Astrocyte (in vitro differentiated cells and primary cell): Measurements from ENCODE around the gene MYO1C. TPM values are rescaled to one million over a fixed set of nuclear protein-coding genes. Genes with fewer than 3 reads are reported as not detected.

ENCODE experiments used
- DNase-seq: peaks from one replicate; pipeline ENCODE4 v3.0.0-alpha.2; 2010; ENCODE audit warnings: low read depth
- FAIRE-seq: peaks from 2 replicates; lab custom pipeline; 2011; peaks lifted over from hg19 to GRCh38; lab: Jason Lieb, UNC
- H2AFZ ChIP-seq: 2 replicates; pipeline ENCODE4 v1.6.0; 2012; ENCODE audit warnings: low read depth, low read length, inconsistent platforms
- H3K27ac ChIP-seq: 2 replicates; pipeline ENCODE4 v1.5.1; 2011; ENCODE audit warnings: low read depth, low read length, inconsistent platforms
- H3K27me3 ChIP-seq: 2 replicates; pipeline ENCODE4 v1.6.0; 2011; ENCODE audit warnings: low read length, inconsistent platforms; ENCODE audit not compliant: insufficient read depth
- H3K36me3 ChIP-seq: 2 replicates; pipeline ENCODE4 v1.5.1; 2011; ENCODE audit warnings: low read length, inconsistent platforms; ENCODE audit not compliant: insufficient read depth
- H3K4me1 ChIP-seq: 2 replicates; pipeline ENCODE4 v1.5.1; 2011; ENCODE audit warnings: low read length, inconsistent platforms; ENCODE audit not compliant: insufficient read depth
- H3K4me2 ChIP-seq: 2 replicates; pipeline ENCODE4 v1.6.0; 2012; ENCODE audit warnings: low read length, inconsistent platforms
- H3K4me3 ChIP-seq: 2 replicates; pipeline ENCODE4 v1.5.1; 2011; ENCODE audit warnings: low read depth, mild to moderate bottlenecking, low read length, inconsistent platforms; ENCODE audit not compliant: insufficient read depth
- H3K79me2 ChIP-seq: 2 replicates; pipeline ENCODE4 v1.6.0; 2012; ENCODE audit warnings: mild to moderate bottlenecking, low read length, inconsistent platforms; ENCODE audit not compliant: insufficient read depth
- H3K9ac ChIP-seq: 2 replicates; pipeline ENCODE4 v1.6.0; 2012; ENCODE audit warnings: mild to moderate bottlenecking, low read length, inconsistent platforms
- H3K9me3 ChIP-seq: 2 replicates; pipeline ENCODE4 v1.5.1; 2012; ENCODE audit warnings: low read depth, mild to moderate bottlenecking, low read length, inconsistent platforms; ENCODE audit not compliant: insufficient read depth
- H4K20me1 ChIP-seq: 2 replicates; pipeline ENCODE4 v1.6.0; 2012; ENCODE audit warnings: low read length, inconsistent platforms; ENCODE audit not compliant: insufficient read depth
- H3K27ac Mint-ChIP-seq: one replicate; pipeline ENCODE4 v1.8.0; 2021; ENCODE audit warnings: mild to moderate bottlenecking, mixed read lengths; ENCODE audit not compliant: unreplicated experiment
- H3K27me3 Mint-ChIP-seq: one replicate; pipeline ENCODE4 v1.8.0; 2021; ENCODE audit warnings: low read depth, mixed read lengths; ENCODE audit not compliant: unreplicated experiment
- H3K36me3 Mint-ChIP-seq: one replicate; pipeline ENCODE4 v1.8.0; 2021; ENCODE audit warnings: low read depth, mixed read lengths; ENCODE audit not compliant: unreplicated experiment
- H3K4me1 Mint-ChIP-seq: one replicate; pipeline ENCODE4 v1.8.0; 2021; ENCODE audit warnings: low read depth, mixed read lengths; ENCODE audit not compliant: unreplicated experiment
- H3K4me3 Mint-ChIP-seq: one replicate; pipeline ENCODE4 v1.8.0; 2021; ENCODE audit warnings: mild to moderate bottlenecking, moderate library complexity, mixed read lengths; ENCODE audit not compliant: unreplicated experiment
- H3K9me3 Mint-ChIP-seq: one replicate; pipeline ENCODE4 v1.8.0; 2021; ENCODE audit warnings: mild to moderate bottlenecking, mixed read lengths; ENCODE audit not compliant: unreplicated experiment
- EZH2 ChIP-seq: IDR thresholded peaks from 2 replicates; pipeline ENCODE4 v1.6.1; 2012; ENCODE audit warnings: mild to moderate bottlenecking, low read length, inconsistent platforms; ENCODE audit not compliant: insufficient read depth
- total RNA-seq: library from RNA; stranded (reverse); gene quantifications from 2 replicates; pipeline ENCODE4 v1.2.1, GENCODE V29; 2021
- TF ChIP-seq, protein P1 (sequence below): IDR thresholded peaks from 2 replicates; pipeline ENCODE4 v1.5.1; 2011; ENCODE audit warnings: low read depth, mild to moderate bottlenecking, inconsistent platforms, low read length, moderate library complexity; ENCODE audit not compliant: insufficient read depth

The MYO1C gene
- total RNA-seq, 1 donor from 2014 or later, result 132 TPM

DNA sequence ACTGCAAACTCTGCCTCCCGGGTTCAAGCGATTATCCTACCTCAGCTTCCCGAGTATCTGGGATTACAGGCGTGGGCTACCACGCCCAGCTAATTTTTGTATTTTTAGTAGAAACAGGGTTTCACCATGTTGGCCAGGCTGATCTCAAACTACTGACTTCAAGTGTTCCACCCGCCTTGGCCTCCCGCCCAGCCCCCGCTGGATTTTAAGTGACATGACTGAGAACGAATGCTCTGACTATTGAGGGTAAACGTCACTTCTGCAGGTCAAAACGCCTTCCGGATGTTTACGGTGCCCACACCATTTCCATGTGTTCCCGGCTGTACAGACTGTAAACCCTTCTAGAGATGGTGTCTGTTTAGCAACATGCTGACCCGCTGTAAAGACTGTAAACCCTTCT is 47.3 kb upstream of the MYO1C start:
- no peaks in the 10 kb centered on the region for H3K27me3 ChIP-seq
- no peaks in the 10 kb centered on the region for H3K9me3 Mint-ChIP-seq
- H3K4me2 ChIP-seq, result no peak overlapping the region
- H2AFZ ChIP-seq, result no peak overlapping the region
- peaks cover 13% of the 10 kb centered on the region for H3K4me1 ChIP-seq
- no peaks in the 10 kb centered on the region for H3K9me3 ChIP-seq
- TF ChIP-seq EZH2, result no peak
- TF ChIP-seq, protein P1, sequence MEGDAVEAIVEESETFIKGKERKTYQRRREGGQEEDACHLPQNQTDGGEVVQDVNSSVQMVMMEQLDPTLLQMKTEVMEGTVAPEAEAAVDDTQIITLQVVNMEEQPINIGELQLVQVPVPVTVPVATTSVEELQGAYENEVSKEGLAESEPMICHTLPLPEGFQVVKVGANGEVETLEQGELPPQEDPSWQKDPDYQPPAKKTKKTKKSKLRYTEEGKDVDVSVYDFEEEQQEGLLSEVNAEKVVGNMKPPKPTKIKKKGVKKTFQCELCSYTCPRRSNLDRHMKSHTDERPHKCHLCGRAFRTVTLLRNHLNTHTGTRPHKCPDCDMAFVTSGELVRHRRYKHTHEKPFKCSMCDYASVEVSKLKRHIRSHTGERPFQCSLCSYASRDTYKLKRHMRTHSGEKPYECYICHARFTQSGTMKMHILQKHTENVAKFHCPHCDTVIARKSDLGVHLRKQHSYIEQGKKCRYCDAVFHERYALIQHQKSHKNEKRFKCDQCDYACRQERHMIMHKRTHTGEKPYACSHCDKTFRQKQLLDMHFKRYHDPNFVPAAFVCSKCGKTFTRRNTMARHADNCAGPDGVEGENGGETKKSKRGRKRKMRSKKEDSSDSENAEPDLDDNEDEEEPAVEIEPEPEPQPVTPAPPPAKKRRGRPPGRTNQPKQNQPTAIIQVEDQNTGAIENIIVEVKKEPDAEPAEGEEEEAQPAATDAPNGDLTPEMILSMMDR, result no peak
- no peak overlapping the region for H3K4me3 Mint-ChIP-seq
- no peaks in the 10 kb centered on the region for H3K79me2 ChIP-seq
- H3K27ac ChIP-seq, result no peak overlapping the region
- no peak overlapping the region for H3K4me3 ChIP-seq
- no peak overlapping the region for H3K9ac ChIP-seq
- FAIRE-seq (no peak), DNase-seq (no peak)
- no peak overlapping the region for H3K27ac Mint-ChIP-seq
- peaks cover 28% of the 10 kb centered on the region for H4K20me1 ChIP-seq
- peaks cover 23% of the 10 kb centered on the region for H3K36me3 Mint-ChIP-seq
- H3K36me3 ChIP-seq, result peaks cover 31% of the 10 kb centered on the region
- H3K27me3 Mint-ChIP-seq, result no peaks in the 10 kb centered on the region
- H3K4me1 Mint-ChIP-seq, result peaks cover 11% of the 10 kb centered on the region

DNA sequence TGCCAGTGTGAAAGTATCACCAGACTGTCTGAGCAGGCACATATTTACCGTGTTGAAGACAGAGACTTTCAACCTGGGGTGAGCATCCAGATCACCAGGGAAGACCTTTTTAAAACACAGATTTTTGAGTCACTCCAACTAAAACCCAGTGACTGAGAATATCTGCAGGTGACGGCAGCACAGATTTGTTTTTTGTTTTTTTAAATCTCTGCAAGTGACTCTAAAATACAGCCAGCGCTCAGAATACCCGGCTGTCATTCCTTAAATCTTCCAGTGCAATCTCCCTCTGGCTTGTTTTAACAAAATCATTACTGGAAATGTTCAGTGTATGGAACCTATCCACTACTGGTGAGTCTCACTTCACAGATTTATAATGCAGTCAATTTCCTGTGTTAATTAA is 43.3 kb upstream of the MYO1C start:
- H3K4me3 Mint-ChIP-seq, result no peak overlapping the region
- peaks cover 39% of the 10 kb centered on the region for H3K36me3 ChIP-seq
- no peaks in the 10 kb centered on the region for H3K79me2 ChIP-seq
- H3K36me3 Mint-ChIP-seq, result peaks cover 22% of the 10 kb centered on the region
- no peaks in the 10 kb centered on the region for H3K4me1 ChIP-seq
- H3K4me1 Mint-ChIP-seq, result no peaks in the 10 kb centered on the region
- no peaks in the 10 kb centered on the region for H3K27me3 Mint-ChIP-seq
- FAIRE-seq, result no peak
- H2AFZ ChIP-seq, result no peak overlapping the region
- TF ChIP-seq EZH2, result no peak
- TF ChIP-seq, protein P1, result no peak
- H3K9me3 ChIP-seq, result no peaks in the 10 kb centered on the region
- H4K20me1 ChIP-seq, result peaks cover 6% of the 10 kb centered on the region
- no peak overlapping the region for H3K27ac Mint-ChIP-seq
- H3K27ac ChIP-seq, result no peak overlapping the region
- no peak overlapping the region for H3K4me2 ChIP-seq
- H3K9ac ChIP-seq, result no peak overlapping the region
- H3K27me3 ChIP-seq, result no peaks in the 10 kb centered on the region
- no peaks in the 10 kb centered on the region for H3K9me3 Mint-ChIP-seq
- no peak for DNase-seq
- no peak overlapping the region for H3K4me3 ChIP-seq

DNA sequence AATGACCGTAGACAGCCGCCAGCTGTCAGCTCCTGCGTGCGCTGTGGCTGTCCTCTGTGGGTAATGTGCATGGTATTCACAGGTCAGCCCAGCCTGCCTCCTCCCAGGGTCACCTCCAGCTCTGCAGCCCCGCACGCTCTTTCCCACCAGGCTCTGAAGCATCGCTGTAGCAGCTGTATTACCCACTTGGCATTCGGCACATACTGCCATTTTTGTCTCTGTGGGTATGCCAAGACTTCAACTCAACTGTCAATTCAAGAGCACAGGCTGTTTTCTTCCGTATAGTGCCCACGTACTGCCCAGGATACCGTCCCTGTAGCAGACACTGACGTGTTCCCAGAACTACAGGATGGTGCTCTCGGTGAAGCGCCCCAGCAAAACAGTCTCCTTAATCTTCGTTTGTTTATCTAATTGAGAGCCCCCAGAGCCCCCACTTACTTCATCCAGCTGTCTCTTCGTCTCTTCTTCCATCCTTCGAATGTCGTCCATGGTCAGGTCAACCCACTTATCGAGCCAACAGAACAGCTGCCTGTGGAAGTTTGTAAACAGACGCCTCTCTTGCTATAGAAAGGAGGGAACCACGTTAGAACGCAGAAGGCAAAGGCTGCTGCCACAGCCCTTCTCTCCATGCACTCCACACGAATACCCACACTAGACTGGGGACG is 41.3 kb upstream of the MYO1C start:
- Histone ChIP-seq H4K20me1 (peaks cover 12% of the 10 kb centered on the region), H2AFZ (no peak overlapping the region), H3K4me1 (no peaks in the 10 kb centered on the region), H3K27me3 (no peaks in the 10 kb centered on the region), H3K9ac (no peak overlapping the region), H3K36me3 (peaks cover 32% of the 10 kb centered on the region), H3K79me2 (no peaks in the 10 kb centered on the region), H3K9me3 (no peaks in the 10 kb centered on the region), H3K4me3 (no peak overlapping the region), H3K27ac (no peak overlapping the region), H3K4me2 (no peak overlapping the region)
- Mint-ChIP-seq H3K36me3 (peaks cover 21% of the 10 kb centered on the region), H3K4me1 (peaks cover 4% of the 10 kb centered on the region), H3K27ac (no peak overlapping the region), H3K27me3 (no peaks in the 10 kb centered on the region), H3K4me3 (no peak overlapping the region), H3K9me3 (no peaks in the 10 kb centered on the region)
- FAIRE-seq, result no peak
- no peak for TF ChIP-seq EZH2
- TF ChIP-seq, protein P1, result no peak
- no peak for DNase-seq
